ENCODE data around the gene FAAP20.

Gene FAAP20

DNA sequence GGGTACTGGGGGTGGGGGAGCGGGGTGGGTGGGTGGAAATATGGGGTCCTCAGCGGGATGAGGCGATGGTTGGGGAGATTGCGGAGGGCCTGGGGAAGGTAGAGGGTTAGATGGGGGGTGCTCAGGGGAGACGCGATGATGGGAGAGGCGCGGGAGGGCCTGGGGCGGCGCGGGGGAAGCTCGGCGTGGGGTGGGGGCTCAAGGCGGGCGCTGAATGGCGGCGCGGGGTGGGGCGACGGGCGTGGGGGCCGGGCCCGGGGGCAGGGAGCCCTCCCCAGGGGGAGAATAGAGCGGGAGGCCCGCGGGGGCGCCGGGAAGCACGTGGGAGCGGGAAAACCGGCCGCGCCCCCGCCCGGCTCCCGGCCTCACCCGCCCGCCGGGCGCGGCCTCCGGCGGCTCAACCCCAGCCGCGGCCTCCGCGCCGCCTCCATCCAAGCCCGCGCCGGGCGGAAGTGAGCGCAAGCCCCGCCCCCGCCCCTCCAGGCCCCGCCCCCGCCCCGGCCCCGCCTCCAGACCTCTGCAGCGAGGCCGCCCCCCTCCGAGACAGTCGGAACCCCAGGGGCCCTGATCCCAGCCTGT, at the start of gene FAAP20:
Gene FAAP20, minus strand, starts transcription at position 454 of the 579 bp plus-strand sequence. Its CDS starts 23 bp downstream, at position 431.
- TF ChIP-seq, protein P1, sequence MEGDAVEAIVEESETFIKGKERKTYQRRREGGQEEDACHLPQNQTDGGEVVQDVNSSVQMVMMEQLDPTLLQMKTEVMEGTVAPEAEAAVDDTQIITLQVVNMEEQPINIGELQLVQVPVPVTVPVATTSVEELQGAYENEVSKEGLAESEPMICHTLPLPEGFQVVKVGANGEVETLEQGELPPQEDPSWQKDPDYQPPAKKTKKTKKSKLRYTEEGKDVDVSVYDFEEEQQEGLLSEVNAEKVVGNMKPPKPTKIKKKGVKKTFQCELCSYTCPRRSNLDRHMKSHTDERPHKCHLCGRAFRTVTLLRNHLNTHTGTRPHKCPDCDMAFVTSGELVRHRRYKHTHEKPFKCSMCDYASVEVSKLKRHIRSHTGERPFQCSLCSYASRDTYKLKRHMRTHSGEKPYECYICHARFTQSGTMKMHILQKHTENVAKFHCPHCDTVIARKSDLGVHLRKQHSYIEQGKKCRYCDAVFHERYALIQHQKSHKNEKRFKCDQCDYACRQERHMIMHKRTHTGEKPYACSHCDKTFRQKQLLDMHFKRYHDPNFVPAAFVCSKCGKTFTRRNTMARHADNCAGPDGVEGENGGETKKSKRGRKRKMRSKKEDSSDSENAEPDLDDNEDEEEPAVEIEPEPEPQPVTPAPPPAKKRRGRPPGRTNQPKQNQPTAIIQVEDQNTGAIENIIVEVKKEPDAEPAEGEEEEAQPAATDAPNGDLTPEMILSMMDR (IDR thresholded peaks at IDR 0.05) = no peak
- Histone ChIP-seq H3K4me1 (peaks cover 3% of the 10 kb centered on the region), H3K4me3 (ENCODE audit: low read depth, low read length) (peak within 1 kb of the TSS; percentile 65), H2AFZ (peak within 1 kb of the TSS; percentile 89), H3K4me2 (ENCODE audit: low read length) (peak within 1 kb of the TSS; percentile 89), H3K27me3 (ENCODE audit: control insufficient read depth, insufficient read depth, low read length) (no peaks in the 10 kb centered on the region), H3K79me2 (no peaks in the 10 kb centered on the region), H3K36me3 (ENCODE audit: control insufficient read depth, insufficient read depth, low read length) (no peaks in the 10 kb centered on the region), H3K9me3 (ENCODE audit: control insufficient read depth, low read length) (no peaks in the 10 kb centered on the region), H3K9ac (no peak within 1 kb of the TSS), H3K27ac (peak within 1 kb of the TSS; percentile 75)

- Histone ChIP-seq H3K27ac (no peak overlapping the region), H3K9me3 (ENCODE audit: control insufficient read depth, low read length) (no peaks in the 10 kb centered on the region), H3K36me3 (ENCODE audit: control insufficient read depth, insufficient read depth, low read length) (no peaks in the 10 kb centered on the region), H3K27me3 (ENCODE audit: control insufficient read depth, insufficient read depth, low read length) (no peaks in the 10 kb centered on the region), H3K4me3 (ENCODE audit: low read depth, low read length) (no peak overlapping the region), H2AFZ (no peak overlapping the region), H3K9ac (no peak overlapping the region), H3K79me2 (peaks cover 55% of the 10 kb centered on the region), H3K4me1 (peaks cover 5% of the 10 kb centered on the region), H3K4me2 (ENCODE audit: low read length) (no peak overlapping the region)
- TF ChIP-seq, protein P1 (IDR thresholded peaks at IDR 0.05) = no peak
Measured at GRCh38 chr1:2242814-2243725, 48.5 kb upstream of the FAAP20 start.

GRCh38 chr1:2241820-2242219, 47.2 kb upstream of the FAAP20 start:
- no peaks in the 10 kb centered on the region for H3K36me3 ChIP-seq (ENCODE audit: control insufficient read depth, insufficient read depth, low read length)
- peaks cover 5% of the 10 kb centered on the region for H3K4me1 ChIP-seq
- H3K9me3 ChIP-seq (ENCODE audit: control insufficient read depth, low read length) = no peaks in the 10 kb centered on the region
- peaks cover 57% of the 10 kb centered on the region for H3K79me2 ChIP-seq
- no peak overlapping the region for H3K9ac ChIP-seq
- no peak overlapping the region for H3K4me2 ChIP-seq (ENCODE audit: low read length)
- no peak overlapping the region for H2AFZ ChIP-seq
- TF ChIP-seq, protein P1 (IDR thresholded peaks at IDR 0.05) = no peak
- no peak overlapping the region for H3K27ac ChIP-seq
- H3K4me3 ChIP-seq (ENCODE audit: low read depth, low read length) = no peak overlapping the region
- no peaks in the 10 kb centered on the region for H3K27me3 ChIP-seq (ENCODE audit: control insufficient read depth, insufficient read depth, low read length)

GRCh38 chr1:2240270-2241156, 45.9 kb upstream of the FAAP20 start:
- TF ChIP-seq, protein P1 (IDR thresholded peaks at IDR 0.05) = no peak
- Histone ChIP-seq H3K9me3 (ENCODE audit: control insufficient read depth, low read length) (no peaks in the 10 kb centered on the region), H3K9ac (no peak overlapping the region), H3K27ac (peak overlapping the region; percentile 32), H3K4me3 (ENCODE audit: low read depth, low read length) (no peak overlapping the region), H3K36me3 (ENCODE audit: control insufficient read depth, insufficient read depth, low read length) (no peaks in the 10 kb centered on the region), H3K79me2 (peaks cover 60% of the 10 kb centered on the region), H3K27me3 (ENCODE audit: control insufficient read depth, insufficient read depth, low read length) (no peaks in the 10 kb centered on the region), H2AFZ (no peak overlapping the region), H3K4me2 (ENCODE audit: low read length) (no peak overlapping the region), H3K4me1 (peaks cover 5% of the 10 kb centered on the region)
